HepG2 (cell line): ENCODE data around the gene ID4. TPM values are rescaled to one million over a fixed set of nuclear protein-coding genes. Genes with fewer than 3 reads are reported as not detected.

Experiments used
- ATAC-seq: fragments of 200-7000 bp; cut with Tn5 transposase; 3 replicates; pipeline ENCODE4 v1.9.1; 2020; ENCODE audit warnings: mild to moderate bottlenecking, moderate library complexity
- BruUV-seq: library from RNA; stranded (reverse); fragments of 400-500 nt; replicated peaks from 2 replicates; lab custom pipeline; 2021; lab: Mats Ljungman, UMichigan
- CTCF ChIA-PET: fragments of 300-600 bp; formaldehyde crosslinking; extraction: SDS; loops from one replicate; lab custom pipeline; 2021; ENCODE audit warnings: low total read pairs, inconsistent platforms, low intra/inter-chr PET ratio; lab: Yijun Ruan, JAX
- POLR2A ChIA-PET: fragments of 350-600 bp; sonication (Branson Sonifier 250); formaldehyde crosslinking; loops from one replicate; lab custom pipeline; 2020; ENCODE audit warnings: antibody characterized with exemption, inconsistent platforms; lab: Yijun Ruan, JAX
- DNase-seq: peaks from one replicate; pipeline ENCODE4 v3.0.0-alpha.2; 2015; ENCODE audit warnings: low spot score
- FAIRE-seq: peaks from 3 replicates; lab custom pipeline; 2011; peaks lifted over from hg19 to GRCh38; lab: Jason Lieb, UNC
- H2AFZ ChIP-seq: one replicate; pipeline ENCODE4 v1.6.1; 2011; ENCODE audit warnings: low read length, inconsistent platforms
- H3K27ac ChIP-seq: fragments of 300-600 bp; 3 replicates; pipeline ENCODE4 v1.8.0; 2011; ENCODE audit warnings: mixed run types, mild to moderate bottlenecking, mixed read lengths, low read length, inconsistent platforms; ENCODE audit not compliant: insufficient read depth; ENCODE audit errors: extremely low read length
- H3K27me3 ChIP-seq, 2 experiments: fragments of 200-600 bp in 1 of 2; 2 replicates in 1 of 2; 3 replicates in 1 of 2; pipeline versions ENCODE4 v1.6.0 to v1.8.0; 2011; ENCODE audit warnings: low read length in 2 of 2, mild to moderate bottlenecking in 2 of 2, moderate library complexity in 2 of 2, inconsistent platforms in 1 of 2; ENCODE audit not compliant: insufficient read depth in 2 of 2, control insufficient read depth in 1 of 2
- H3K36me3 ChIP-seq, 2 experiments: fragments of 200-600 bp in 1 of 2; replicated peaks in 1 of 2; 2 replicates in 1 of 2; 3 replicates in 1 of 2; pipeline versions ENCODE4 v1.5.1 to v1.8.0; 2011; ENCODE audit warnings: low read length in 2 of 2, inconsistent platforms in 1 of 2; ENCODE audit not compliant: insufficient read depth in 2 of 2, control insufficient read depth in 1 of 2
- H3K4me1 ChIP-seq: 2 replicates; pipeline ENCODE4 v1.5.1; 2012; ENCODE audit warnings: low read length, inconsistent platforms; ENCODE audit not compliant: insufficient read depth
- H3K4me2 ChIP-seq: 2 replicates; pipeline ENCODE4 v1.6.0; 2011; ENCODE audit warnings: low read depth, low read length, inconsistent platforms
- H3K4me3 ChIP-seq, 3 experiments: fragments of 200-600 bp in 1 of 3; sonication (generic), shearing (Covaris generic) in 1 of 3; replicated peaks in 1 of 3; 2 replicates each; pipeline ENCODE4 v1.5.1; 2011 to 2016; ENCODE audit warnings: low read length in 3 of 3, inconsistent platforms in 2 of 3, low read depth in 2 of 3, mild to moderate bottlenecking in 2 of 3, control low read depth in 1 of 3, mixed read lengths in 1 of 3; ENCODE audit not compliant: insufficient read depth in 1 of 3
- H3K79me2 ChIP-seq: one replicate; pipeline ENCODE4 v1.6.1; 2011; ENCODE audit warnings: low read length, inconsistent platforms; ENCODE audit not compliant: insufficient read depth
- H3K9ac ChIP-seq: 2 replicates; pipeline ENCODE4 v1.6.0; 2011; ENCODE audit warnings: mild to moderate bottlenecking, low read depth, low read length, inconsistent platforms; ENCODE audit not compliant: insufficient read depth
- H3K9me3 ChIP-seq: 2 replicates; pipeline ENCODE4 v1.5.1; 2012; ENCODE audit warnings: mild to moderate bottlenecking, low read length
- H4K20me1 ChIP-seq: 2 replicates; pipeline ENCODE4 v1.6.0; 2011; ENCODE audit warnings: inconsistent platforms, mild to moderate bottlenecking, low read length, moderate library complexity; ENCODE audit not compliant: insufficient read depth
- ARID3A ChIP-seq: IDR thresholded peaks from 2 replicates; pipeline ENCODE4 v1.6.1; 2012; ENCODE audit warnings: low read depth, low read length, improper control_type of control experiment
- GATAD2A ChIP-seq: IDR thresholded peaks from 2 replicates; pipeline ENCODE4 v1.6.1; 2016
- HCFC1 ChIP-seq: fragments of 150-350 bp; IDR thresholded peaks from 2 replicates; pipeline ENCODE4 v1.6.1; 2014; ENCODE audit warnings: low read depth, low read length
- KDM3A ChIP-seq: IDR thresholded peaks from 2 replicates; pipeline ENCODE4 v1.6.1; 2018; ENCODE audit warnings: low read depth, missing compliant biosample characterization
- KDM4B ChIP-seq: sonication (generic); formaldehyde crosslinking; IDR thresholded peaks from 2 replicates; pipeline ENCODE4 v1.4.0; 2020; ENCODE audit warnings: missing genetic modification reagents
- MLXIP ChIP-seq: sonication (generic); formaldehyde crosslinking; IDR thresholded peaks from 2 replicates; pipeline ENCODE4 v1.9.0; 2021; ENCODE audit warnings: missing genetic modification reagents, borderline replicate concordance
- POGZ ChIP-seq: sonication (generic); formaldehyde crosslinking; IDR thresholded peaks from 2 replicates; pipeline ENCODE4 v1.4.0; 2020; ENCODE audit warnings: mild to moderate bottlenecking, missing genetic modification reagents
- TCF7L2 ChIP-seq: IDR thresholded peaks from 2 replicates; pipeline ENCODE4 v1.6.1; 2011; ENCODE audit warnings: mild to moderate bottlenecking, low read depth, low read length, moderate library complexity
- TERF1 ChIP-seq: sonication (generic); formaldehyde crosslinking; IDR thresholded peaks from 2 replicates; pipeline ENCODE4 v1.8.0; 2022; ENCODE audit warnings: mild to moderate bottlenecking, missing genetic modification reagents, moderate library complexity
- THAP7 ChIP-seq: sonication (generic); formaldehyde crosslinking; IDR thresholded peaks from 2 replicates; pipeline ENCODE4 v1.8.1; 2023; ENCODE audit warnings: mild to moderate bottlenecking, missing genetic modification reagents
- ZFP36 ChIP-seq: fragments of 150-350 bp; IDR thresholded peaks from 2 replicates; pipeline ENCODE4 v1.6.1; 2018; ENCODE audit warnings: borderline replicate concordance, low read length, low read depth; ENCODE audit not compliant: partially characterized antibody
- ZNF235 ChIP-seq: sonication (generic); formaldehyde crosslinking; IDR thresholded peaks from 2 replicates; pipeline ENCODE4 v1.8.1; 2023; ENCODE audit warnings: mild to moderate bottlenecking, missing genetic modification reagents, borderline replicate concordance
- ZNF3 ChIP-seq: IDR thresholded peaks from 2 replicates; pipeline ENCODE4 v1.7.0; 2017; ENCODE audit warnings: inconsistent platforms
- ZNF432 ChIP-seq: sonication (generic); formaldehyde crosslinking; IDR thresholded peaks from 2 replicates; pipeline ENCODE4 v1.5.0; 2020; ENCODE audit warnings: missing genetic modification reagents, mild to moderate bottlenecking, borderline replicate concordance
- ZNF530 ChIP-seq: sonication (generic); formaldehyde crosslinking; IDR thresholded peaks from 2 replicates; pipeline ENCODE4 v1.5.0; 2020; ENCODE audit warnings: low read depth, mild to moderate bottlenecking, missing genetic modification reagents
- ZNF691 ChIP-seq: sonication (generic); formaldehyde crosslinking; IDR thresholded peaks from 2 replicates; pipeline ENCODE4 v1.4.0; 2020; ENCODE audit warnings: missing genetic modification reagents, low read depth, mild to moderate bottlenecking, borderline replicate concordance
- ZSCAN31 ChIP-seq: sonication (generic); formaldehyde crosslinking; IDR thresholded peaks from 2 replicates; pipeline ENCODE4 v1.5.0; 2020; ENCODE audit warnings: low read depth, mild to moderate bottlenecking, missing genetic modification reagents
- WGBS: methylation state at CpG from one replicate; pipeline ENCODE4 v1.1.6; 2017; ENCODE audit warnings: low lambda C conversion rate; 5-methylcytosine and 5-hydroxymethylcytosine counted together
- in situ Hi-C: cut with HindIII; loops from 2 replicates; pipeline ENCODE4 v1.10.0; 2017; ENCODE audit warnings: low pct_unique_long_range_greater_than_20kb; ENCODE audit not compliant: extremely low pct_ligation_motif_present
- intact Hi-C: fragments of 100-400 bp; cut with micrococcal nuclease; formaldehyde crosslinking; loops from one replicate; pipeline ENCODE4 v1.10.0; 2022; ENCODE audit not compliant: unreplicated experiment
- polyA plus RNA-seq, 8 experiments: library from polyadenylated mRNA; depleted of rRNA in 3 of 8; stranded (reverse) in 7 of 8; unstranded in 1 of 8; fragments of >200 nt; fragmentation: Illumina TruSeq in 4 of 8; extraction: Trizol in 4 of 8; gene quantifications; 2 replicates each; pipeline versions ENCODE4 v1.2.1 to v1.2.3, GENCODE V29; 2011 to 2016; ENCODE audit warnings: low read depth in 4 of 8, missing spikeins in 1 of 8, mixed read lengths in 1 of 8; ENCODE audit not compliant: insufficient read depth in 1 of 8
- total RNA-seq, 5 experiments: library from RNA; depleted of rRNA; stranded (reverse); fragments of >200 nt; fragmentation: Illumina TruSeq; extraction: Trizol; gene quantifications; 2 replicates each; pipeline ENCODE4 v1.2.3, GENCODE V29; 2016; ENCODE audit warnings: low read depth in 1 of 5

Gene ID4
- total and polyA plus RNA-seq, 2 of the 13 experiments (the other 11 are each of a cell fraction or from before 2014, with no cell fraction given) = 0.20 to 0.44 TPM

GRCh38 chr6:19791267-19791666 is 45.9 kb upstream of the ID4 start:
- in situ Hi-C loops = no loop called here
- no peak for FAIRE-seq

More at GRCh38 chr6:19791267-19791666, 45.9 kb upstream of the ID4 start:
- Histone ChIP-seq H3K9me3 (no peaks in the 10 kb centered on the region), H3K4me2 (no peak overlapping the region), H3K4me3 (no peak overlapping the region), H3K27me3 (no peaks in the 10 kb centered on the region), H3K4me1 (no peaks in the 10 kb centered on the region), H4K20me1 (no peaks in the 10 kb centered on the region), H3K9ac (no peak overlapping the region), H3K79me2 (no peaks in the 10 kb centered on the region), H3K27ac (no peak overlapping the region), H2AFZ (no peak overlapping the region), H3K36me3 (no peaks in the 10 kb centered on the region)
- ATAC-seq = no peak
- TF ChIP-seq ZNF432 (CRISPR knock-in tag) (no peak), POGZ (CRISPR knock-in tag) (no peak), KDM3A (CRISPR knock-in tag) (no peak), HCFC1 (no peak), ZFP36 (no peak), TERF1 (CRISPR knock-in tag) (no peak), ZNF530 (no peak), THAP7 (CRISPR knock-in tag) (no peak), ZNF691 (CRISPR knock-in tag) (no peak), ARID3A (no peak), ZSCAN31 (no peak), TCF7L2 (no peak), ZNF3 (CRISPR knock-in tag) (no peak), GATAD2A (CRISPR knock-in tag) (no peak), MLXIP (CRISPR knock-in tag) (no peak), ZNF235 (CRISPR knock-in tag) (no peak), KDM4B (CRISPR knock-in tag) (no peak)
- CTCF ChIA-PET = no interaction called here
- BruUV-seq = no TSS peak
- intact Hi-C loops = no loop called here
- POLR2A ChIA-PET = no interaction called here
- no peak for DNase-seq
- WGBS = 68% methylated on average over 2 of the region's 2 CpGs
